MM.1S (cell line): Measurements from ENCODE around the gene ADAM8.

ENCODE experiments used
- DNase-seq: peaks from one replicate; pipeline ENCODE4 v3.0.0-alpha.2; 2015
- H2AFZ ChIP-seq: fragments of 300-600 bp; sonication (generic); 2 replicates; pipeline ENCODE4 v1.6.0; 2016; ENCODE audit warnings: antibody characterized with exemption, low read length
- H3F3A ChIP-seq: fragments of 300-600 bp; sonication (generic); 2 replicates; pipeline ENCODE4 v1.6.1; 2016; ENCODE audit warnings: mild to moderate bottlenecking, antibody characterized with exemption, low read length, moderate library complexity, mixed read lengths; ENCODE audit not compliant: insufficient read depth
- H3K27ac ChIP-seq: fragments of 300-600 bp; sonication (generic); 2 replicates; pipeline ENCODE4 v1.5.1; 2016; ENCODE audit warnings: mild to moderate bottlenecking, low read length
- H3K27me3 ChIP-seq: fragments of 300-600 bp; sonication (generic); replicated peaks from 2 replicates; pipeline ENCODE4 v1.6.0; 2016; ENCODE audit warnings: low read length; ENCODE audit not compliant: insufficient read depth
- H3K36me3 ChIP-seq: fragments of 300-600 bp; sonication (generic); replicated peaks from 2 replicates; pipeline ENCODE4 v1.6.1; 2016; ENCODE audit warnings: mild to moderate bottlenecking, low read length, mixed read lengths; ENCODE audit not compliant: insufficient read depth
- H3K4me1 ChIP-seq: fragments of 300-600 bp; sonication (generic); 2 replicates; pipeline ENCODE4 v1.6.1; 2016; ENCODE audit warnings: low read length, mixed read lengths
- H3K4me2 ChIP-seq: fragments of 300-600 bp; sonication (generic); 2 replicates; pipeline ENCODE4 v1.6.0; 2016; ENCODE audit warnings: low read depth, low read length
- H3K4me3 ChIP-seq: fragments of 300-600 bp; sonication (generic); 2 replicates; pipeline ENCODE4 v1.5.1; 2016; ENCODE audit warnings: low read length, mixed read lengths
- H3K79me2 ChIP-seq: fragments of 300-600 bp; sonication (generic); 2 replicates; pipeline ENCODE4 v1.6.1; 2016; ENCODE audit warnings: mixed run types, low read length, mixed read lengths
- H3K9ac ChIP-seq: fragments of 300-600 bp; sonication (generic); 2 replicates; pipeline ENCODE4 v1.6.1; 2016; ENCODE audit warnings: low read length, mixed read lengths
- H3K9me2 ChIP-seq: fragments of 300-600 bp; sonication (generic); replicated peaks from 2 replicates; pipeline ENCODE4 v1.6.1; 2016; ENCODE audit warnings: mild to moderate bottlenecking, low read length, mixed read lengths; ENCODE audit not compliant: insufficient read depth
- H3K9me3 ChIP-seq: fragments of 300-600 bp; sonication (generic); replicated peaks from 2 replicates; pipeline ENCODE4 v1.6.1; 2016; ENCODE audit warnings: mild to moderate bottlenecking, low read length, mixed read lengths; ENCODE audit not compliant: insufficient read depth
- H4K20me1 ChIP-seq: fragments of 300-600 bp; sonication (generic); 2 replicates; pipeline ENCODE4 v1.6.1; 2016; ENCODE audit warnings: mild to moderate bottlenecking, low read length, moderate library complexity, mixed read lengths; ENCODE audit not compliant: insufficient read depth
- CTCF ChIP-seq: fragments of 300-600 bp; sonication (generic); IDR thresholded peaks from 2 replicates; pipeline ENCODE4 v1.5.1; 2016; ENCODE audit warnings: antibody characterized with exemption, low read length, mixed read lengths
- EZH2 ChIP-seq: fragments of 300-600 bp; sonication (generic); optimal IDR thresholded peaks from 2 replicates; pipeline ENCODE3; 2017; ENCODE audit warnings: low read depth, mild to moderate bottlenecking, antibody characterized with exemption, low read length, mixed read lengths
- EZH2phosphoT487 ChIP-seq: fragments of 300-600 bp; sonication (generic); IDR thresholded peaks from 2 replicates; pipeline ENCODE4 v1.6.1; 2018; ENCODE audit warnings: antibody characterized with exemption, low read length

The ADAM8 gene

DNA sequence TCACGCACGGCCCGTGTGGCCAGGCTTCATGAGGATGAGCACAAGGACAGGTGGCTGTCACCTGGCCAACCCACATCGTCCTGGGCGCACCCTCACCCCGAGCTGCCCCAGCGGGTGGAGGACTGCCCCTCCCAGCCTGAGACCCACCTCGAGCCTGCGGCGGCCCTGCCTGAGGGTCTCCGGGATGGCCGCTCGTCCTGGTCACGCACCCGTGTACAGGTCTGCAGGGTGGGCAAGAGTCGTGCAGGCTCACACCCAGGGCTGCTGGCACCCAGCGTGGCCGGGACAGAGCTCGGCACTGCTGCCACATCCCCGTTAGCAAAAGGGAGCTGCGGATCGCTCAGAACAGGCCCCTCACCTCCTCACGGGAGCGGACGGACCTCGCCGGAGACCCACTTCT, 61.1 kb downstream of the ADAM8 start:
- Histone ChIP-seq H3K27me3 (peaks cover 43% of the 10 kb centered on the region), H3F3A (no peaks in the 10 kb centered on the region), H3K4me1 (no peaks in the 10 kb centered on the region), H4K20me1 (no peaks in the 10 kb centered on the region), H3K9me3 (no peaks in the 10 kb centered on the region), H3K9me2 (no peaks in the 10 kb centered on the region), H3K4me3 (no peak overlapping the region), H2AFZ (no peak overlapping the region), H3K27ac (no peak overlapping the region), H3K4me2 (no peak overlapping the region), H3K36me3 (no peaks in the 10 kb centered on the region), H3K9ac (no peak overlapping the region), H3K79me2 (no peaks in the 10 kb centered on the region)
- TF ChIP-seq CTCF (no peak), EZH2phosphoT487 (no peak), EZH2 (no peak)
- DNase-seq, result no peak

GRCh38 chr10:133214468-133215410, 61.9 kb downstream of the ADAM8 start:
- Histone ChIP-seq H3K9me2 (no peaks in the 10 kb centered on the region), H3K9me3 (no peaks in the 10 kb centered on the region), H3K4me2 (no peak overlapping the region), H3K4me3 (no peak overlapping the region), H3F3A (no peaks in the 10 kb centered on the region), H3K27me3 (peaks cover 44% of the 10 kb centered on the region), H3K79me2 (no peaks in the 10 kb centered on the region), H2AFZ (no peak overlapping the region), H3K36me3 (no peaks in the 10 kb centered on the region), H4K20me1 (no peaks in the 10 kb centered on the region), H3K9ac (no peak overlapping the region), H3K4me1 (no peaks in the 10 kb centered on the region), H3K27ac (no peak overlapping the region)
- TF ChIP-seq EZH2phosphoT487 (no peak), CTCF (no peak), EZH2 (no peak)
- DNase-seq, result no peak

- H3K79me2 ChIP-seq, result no peaks in the 10 kb centered on the region
- H3K36me3 ChIP-seq, result no peaks in the 10 kb centered on the region
- no peak overlapping the region for H3K4me3 ChIP-seq
- no peak overlapping the region for H3K27ac ChIP-seq
- H4K20me1 ChIP-seq, result no peaks in the 10 kb centered on the region
- H3K9ac ChIP-seq, result no peak overlapping the region
- peaks cover 37% of the 10 kb centered on the region for H3K27me3 ChIP-seq
- TF ChIP-seq EZH2 (no peak), CTCF (no peak), EZH2phosphoT487 (no peak)
- no peaks in the 10 kb centered on the region for H3K9me3 ChIP-seq
- no peak overlapping the region for H2AFZ ChIP-seq
- H3F3A ChIP-seq, result no peaks in the 10 kb centered on the region
- H3K4me1 ChIP-seq, result no peaks in the 10 kb centered on the region
- no peak for DNase-seq
- H3K4me2 ChIP-seq, result no peak overlapping the region
- H3K9me2 ChIP-seq, result no peaks in the 10 kb centered on the region
Observed at GRCh38 chr10:133213641-133214467, 62.8 kb downstream of the ADAM8 start.
